ENCODE measurements around the gene B4GALT6. TPM values are rescaled to one million over a fixed set of nuclear protein-coding genes. Genes with fewer than 3 reads are reported as not detected.
A peak's percentile ranks its signal among the peaks of the same experiment; 100 is the strongest.

Gene B4GALT6
- total RNA-seq, 2 donors from 2014 or later, result 4.2 to 4.5 TPM

DNA sequence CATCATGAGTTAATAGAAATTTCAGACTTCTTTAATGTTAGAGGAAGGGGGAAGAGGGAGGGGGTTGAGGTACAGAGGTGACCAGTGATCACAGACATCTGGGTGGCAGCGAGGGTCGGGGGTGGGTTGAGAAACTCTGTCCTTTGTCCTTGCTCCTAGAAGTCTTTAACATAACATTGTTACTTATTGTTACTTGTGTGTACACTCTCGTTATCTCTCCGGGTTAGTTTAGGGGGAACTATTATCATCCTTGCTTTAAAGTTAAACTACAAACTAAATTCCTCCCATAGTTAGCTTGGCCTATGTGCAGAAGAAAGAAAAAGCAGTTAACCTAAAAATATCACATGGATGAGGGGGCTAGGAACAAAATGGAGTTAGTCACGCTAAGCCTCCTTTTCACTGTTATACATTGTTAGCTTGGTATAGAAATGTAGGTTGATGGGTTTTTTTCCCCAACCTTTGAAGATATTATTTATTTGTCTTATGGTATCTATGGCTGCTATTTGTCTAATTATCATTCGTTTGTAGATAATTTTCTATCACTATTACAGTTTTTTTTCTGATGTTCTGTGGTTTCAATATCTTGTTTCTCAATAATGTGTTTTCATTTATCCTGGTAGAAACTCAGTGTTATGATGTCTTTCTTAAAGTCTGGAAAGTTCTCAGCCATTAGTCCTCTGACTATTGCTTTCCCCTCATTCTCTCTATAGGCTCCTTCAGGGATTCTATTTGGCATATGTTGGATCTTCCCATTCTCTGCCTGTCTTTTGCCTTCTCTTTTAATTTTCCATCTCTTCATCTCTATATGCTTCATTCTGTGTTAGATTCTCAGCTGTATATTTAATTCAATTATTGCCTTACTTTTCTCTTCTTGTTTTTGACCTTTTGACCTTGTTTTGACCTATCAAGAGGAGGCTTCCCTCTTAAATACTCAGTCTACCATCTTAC is 13.2 kb upstream of the B4GALT6 start:
- intact Hi-C loops (cut with DNase I), result no loop called here
- no peak for DNase-seq (ENCODE audit: low spot score)

DNA sequence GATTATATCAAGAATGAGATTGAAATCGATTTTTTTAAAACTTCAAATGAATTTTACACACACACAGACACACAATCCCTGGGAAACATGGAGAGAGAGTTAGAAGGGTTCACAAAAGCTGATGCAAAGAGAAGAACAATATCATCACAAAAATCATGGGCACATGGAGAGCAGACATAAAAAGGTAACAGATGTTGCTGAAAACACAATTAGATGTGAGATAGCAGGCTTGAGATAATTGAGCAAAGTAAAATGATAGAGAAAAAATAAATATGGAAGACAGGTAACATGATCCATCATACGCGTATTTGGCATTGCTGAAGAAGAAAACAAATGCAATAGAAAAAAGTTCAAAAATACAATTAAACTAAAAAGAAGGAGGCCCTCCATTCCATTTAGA is 11.6 kb upstream of the B4GALT6 start:
- DNase-seq (ENCODE audit: low spot score), result no peak
- intact Hi-C loops (cut with DNase I), result no loop called here

DNA sequence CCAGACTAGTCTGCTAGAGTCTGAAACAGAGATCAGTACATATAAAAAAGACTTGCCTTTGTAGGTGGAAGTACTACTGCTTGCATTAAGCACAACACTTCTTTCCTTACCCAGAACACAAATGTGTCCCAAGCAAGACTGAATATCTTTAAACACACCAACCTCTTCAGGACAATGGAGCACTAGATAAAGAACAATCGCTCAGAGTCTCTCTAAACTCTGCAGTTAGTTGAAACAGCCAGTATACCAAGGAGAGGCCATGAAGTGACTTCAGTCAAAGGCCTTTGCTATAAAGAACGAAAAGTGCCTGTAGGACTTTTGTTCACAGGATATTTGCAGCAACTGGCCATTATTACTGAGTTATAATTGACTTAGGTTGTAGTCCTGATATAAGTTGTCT is 9.9 kb upstream of the B4GALT6 start:
- intact Hi-C loops (cut with DNase I), result no loop called here
- no peak for DNase-seq (ENCODE audit: low spot score)

DNA sequence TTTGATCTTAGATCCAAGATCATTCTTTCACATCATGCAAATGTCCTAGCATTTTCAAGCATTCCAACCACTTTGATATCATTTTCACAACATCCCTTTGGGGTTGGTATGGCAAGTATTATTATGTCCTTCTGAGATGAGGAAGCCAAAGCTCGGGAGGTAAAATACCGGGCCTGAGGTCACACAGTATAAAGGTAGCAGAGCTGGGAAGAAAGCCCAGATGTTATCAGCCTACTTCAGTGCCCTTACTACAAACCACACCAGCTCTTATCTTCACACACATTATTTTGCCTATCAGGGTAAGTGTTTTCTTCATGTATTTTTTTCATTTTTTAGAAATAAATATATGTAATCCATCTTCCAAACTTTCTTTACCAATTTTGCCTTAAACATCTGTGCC is 4.2 kb upstream of the B4GALT6 start:
- intact Hi-C loops (cut with DNase I), result no loop called here
- no peak for DNase-seq (ENCODE audit: low spot score)

DNA sequence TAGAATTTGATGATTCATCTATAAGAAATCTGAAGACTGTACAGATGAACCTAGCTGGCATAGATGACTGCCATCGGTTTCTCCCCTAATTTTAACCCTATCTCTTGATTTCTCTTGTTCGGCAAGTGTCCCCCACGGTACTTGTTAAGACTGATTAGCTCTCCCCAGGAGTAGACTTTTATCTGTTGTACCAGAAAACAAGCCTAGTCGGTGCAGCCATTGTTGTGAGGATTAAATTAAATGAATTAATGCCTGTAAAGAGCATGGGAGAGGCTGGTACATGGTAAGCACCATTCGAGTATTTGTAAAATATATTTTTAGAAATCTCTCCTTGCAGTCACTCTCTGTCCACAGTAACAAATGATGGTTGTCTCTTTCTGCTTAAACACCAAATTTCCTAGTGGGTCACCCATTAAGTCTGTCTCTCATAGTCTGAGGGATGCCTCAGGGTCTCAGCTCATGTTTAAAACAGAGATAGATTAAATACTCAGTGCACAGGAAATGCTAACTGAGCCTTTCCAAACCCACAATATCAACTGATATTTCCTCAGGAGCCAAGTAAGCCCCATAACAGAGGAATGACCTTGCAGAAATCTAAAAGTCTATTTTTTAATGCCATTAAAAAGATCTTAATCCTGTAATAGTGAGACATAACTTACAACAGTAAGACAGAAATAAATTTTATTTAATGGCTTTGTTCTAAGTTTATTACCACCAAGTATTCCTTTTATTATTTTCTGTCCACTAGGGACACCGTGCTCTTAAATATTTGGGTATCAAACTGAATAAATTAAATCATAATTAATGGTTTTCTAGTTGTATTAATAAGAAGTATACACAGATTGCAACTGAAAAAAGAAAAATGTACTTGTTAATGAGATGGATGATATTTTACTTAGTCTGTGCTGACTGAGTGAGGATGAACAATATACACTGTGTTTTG is 2.9 kb upstream of the B4GALT6 start:
- no peak for DNase-seq (ENCODE audit: low spot score)
- intact Hi-C loops (cut with DNase I), result no loop called here

DNA sequence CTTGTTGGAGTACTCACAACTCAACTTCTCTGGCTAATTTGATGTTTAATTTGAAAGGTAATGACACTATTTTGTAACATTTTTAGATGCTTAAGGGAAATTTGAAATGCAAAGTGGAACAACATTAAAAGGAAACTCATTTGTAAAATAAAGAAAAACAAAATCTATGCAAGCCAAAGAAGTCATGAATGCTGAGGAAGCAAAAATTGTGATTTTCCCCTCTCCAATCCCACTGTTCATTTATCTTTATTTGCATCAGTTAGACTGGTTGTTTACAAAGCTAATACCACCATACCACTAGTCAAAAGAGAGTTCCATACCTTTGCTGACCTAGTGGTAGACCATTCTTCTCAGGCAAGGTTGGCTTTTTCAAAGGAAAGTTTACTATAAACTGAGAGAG is 2.2 kb upstream of the B4GALT6 start:
- DNase-seq (ENCODE audit: low spot score), result no peak
- intact Hi-C loops (cut with DNase I), result no loop called here

DNA sequence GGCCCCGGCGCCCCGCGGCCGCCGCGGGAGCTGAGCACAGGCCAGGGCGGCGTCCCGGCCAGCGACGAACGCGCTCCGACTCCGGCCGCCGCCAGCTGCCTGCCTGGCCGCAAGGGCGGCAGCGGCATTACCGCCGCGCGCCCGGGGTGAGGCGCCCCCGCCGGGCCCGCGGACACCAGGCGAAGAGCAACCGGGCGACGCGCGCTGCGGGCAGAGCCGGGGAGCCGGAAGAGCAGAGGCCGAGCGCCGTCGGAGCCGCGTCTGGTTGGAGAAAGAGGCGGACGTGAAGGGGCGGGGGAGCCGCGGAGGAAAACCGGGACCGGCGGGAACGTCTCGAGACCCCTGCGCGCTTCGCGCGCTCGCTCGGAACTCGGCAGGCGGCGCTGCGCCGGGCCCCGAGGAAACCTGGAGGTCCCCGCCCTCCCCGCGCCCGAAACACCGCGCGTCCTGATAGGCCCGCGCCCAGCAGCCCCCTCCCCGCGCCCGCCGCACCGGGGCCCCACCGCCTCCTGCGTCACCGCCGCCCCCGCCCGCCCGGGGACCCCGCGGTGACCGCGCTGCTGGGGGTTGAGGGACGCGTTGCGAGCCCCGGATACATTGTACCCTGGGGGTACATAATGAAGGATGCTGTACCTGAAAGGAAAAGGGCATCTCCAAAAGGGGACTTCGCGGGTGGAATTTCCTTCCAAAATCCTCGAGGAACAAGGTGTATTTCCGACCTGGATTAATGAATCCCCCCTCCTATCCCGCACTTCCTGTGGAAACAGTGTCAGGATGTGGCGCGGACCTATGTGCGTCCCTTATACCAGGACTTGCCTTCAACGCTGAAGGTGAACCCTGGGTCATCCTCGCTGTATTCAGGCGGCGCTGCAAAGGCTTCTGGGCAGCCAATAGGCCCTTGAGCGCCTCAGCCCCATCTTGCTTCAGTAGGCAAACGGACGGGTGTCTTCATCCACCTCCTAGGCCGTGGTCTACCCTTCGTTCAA is 1.0 kb upstream of the B4GALT6 start:
- intact Hi-C loops (cut with DNase I), result no loop called here
- DNase-seq (ENCODE audit: low spot score), result peak; percentile 86

DNA sequence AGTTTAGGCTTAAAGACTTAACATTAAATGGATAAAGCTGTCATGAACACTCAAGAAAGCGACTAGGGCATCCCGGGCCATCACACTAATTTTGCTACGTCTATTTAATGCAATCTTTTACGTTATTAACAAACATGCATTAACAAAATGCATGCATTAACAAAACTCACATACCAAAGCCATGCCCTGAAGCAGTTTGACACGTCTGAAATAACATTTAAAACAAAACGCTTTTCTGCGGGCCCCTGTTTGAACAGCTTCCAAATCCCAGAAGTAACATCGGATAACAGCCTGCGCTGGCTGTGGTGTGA is 458 bp downstream of the B4GALT6 start:
- no peak for DNase-seq (ENCODE audit: low spot score)
- intact Hi-C loops (cut with DNase I), result no loop called here

DNA sequence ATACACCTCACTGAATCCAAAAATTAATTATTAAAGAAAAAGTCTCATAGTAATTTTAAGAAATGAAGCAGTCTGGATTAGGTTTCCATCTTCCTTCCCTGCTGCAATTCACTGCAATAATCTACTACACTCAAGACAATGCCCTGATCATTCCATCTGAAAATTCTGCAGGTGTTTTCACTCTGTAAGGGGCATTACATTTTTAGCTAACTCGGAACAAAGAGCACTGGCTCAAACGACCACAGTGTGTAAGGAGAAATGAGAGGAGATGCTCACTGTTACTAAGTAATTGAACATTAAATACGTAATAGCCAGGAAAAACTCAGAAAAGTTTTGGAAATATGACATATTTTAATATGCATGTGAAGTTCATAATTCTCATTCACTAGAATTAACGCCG is 1.3 kb downstream of the B4GALT6 start:
- intact Hi-C loops (cut with DNase I), result no loop called here
- DNase-seq (ENCODE audit: low spot score), result no peak

DNA sequence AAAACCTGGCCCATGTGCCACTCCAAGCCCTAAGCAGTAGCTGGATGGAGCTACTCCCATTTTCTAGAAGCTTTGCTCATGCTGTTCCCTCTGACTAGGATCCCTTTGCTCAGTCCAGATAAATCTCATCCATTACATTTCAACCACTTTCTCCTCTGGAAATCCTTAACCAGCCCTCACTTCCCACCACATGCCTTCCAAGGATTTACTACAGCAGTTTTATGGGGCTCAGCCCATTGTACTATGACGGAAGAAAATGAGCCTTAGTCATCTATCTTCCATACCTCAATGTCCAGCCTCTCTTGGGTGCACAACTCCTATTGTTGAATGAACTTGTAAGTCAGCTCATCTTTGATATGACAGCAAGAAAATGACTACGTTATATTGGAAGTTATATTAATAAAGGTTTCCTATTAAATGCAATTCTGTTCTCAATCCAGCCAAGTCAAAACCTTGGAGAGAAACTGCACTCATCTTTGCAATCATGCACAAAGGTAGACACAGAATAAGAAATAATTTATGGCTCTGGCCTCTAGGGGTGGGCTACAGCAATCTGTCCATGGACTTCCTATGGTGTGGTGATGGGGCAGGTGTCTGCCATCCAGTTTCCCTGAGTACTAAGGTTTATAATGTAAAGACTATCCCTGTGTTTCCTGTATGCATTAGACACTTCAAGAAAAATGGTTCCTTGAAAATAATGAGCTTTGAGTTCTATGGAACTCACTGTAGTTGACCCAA is 3.4 kb downstream of the B4GALT6 start:
- intact Hi-C loops (cut with DNase I), result no loop called here
- no peak for DNase-seq (ENCODE audit: low spot score)

DNA sequence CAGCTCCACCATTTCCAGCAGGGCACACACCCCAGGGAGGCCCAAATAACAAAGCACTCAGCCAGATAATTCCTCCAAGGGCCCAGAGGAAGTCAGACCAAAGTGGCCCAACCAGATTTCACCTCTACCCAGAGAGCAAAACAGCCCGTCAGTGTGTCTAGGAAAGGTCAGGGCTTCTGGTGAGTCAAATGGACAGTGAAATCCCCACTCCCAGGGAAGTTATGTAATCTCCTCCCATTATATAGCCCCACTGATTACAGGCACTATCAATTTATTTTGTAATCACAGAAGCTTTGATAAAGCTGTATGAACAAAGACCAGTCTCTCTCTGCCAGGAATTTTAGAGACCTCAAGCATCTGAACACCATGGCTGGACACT is 4.0 kb downstream of the B4GALT6 start:
- no peak for DNase-seq (ENCODE audit: low spot score)
- intact Hi-C loops (cut with DNase I), result no loop called here

DNA sequence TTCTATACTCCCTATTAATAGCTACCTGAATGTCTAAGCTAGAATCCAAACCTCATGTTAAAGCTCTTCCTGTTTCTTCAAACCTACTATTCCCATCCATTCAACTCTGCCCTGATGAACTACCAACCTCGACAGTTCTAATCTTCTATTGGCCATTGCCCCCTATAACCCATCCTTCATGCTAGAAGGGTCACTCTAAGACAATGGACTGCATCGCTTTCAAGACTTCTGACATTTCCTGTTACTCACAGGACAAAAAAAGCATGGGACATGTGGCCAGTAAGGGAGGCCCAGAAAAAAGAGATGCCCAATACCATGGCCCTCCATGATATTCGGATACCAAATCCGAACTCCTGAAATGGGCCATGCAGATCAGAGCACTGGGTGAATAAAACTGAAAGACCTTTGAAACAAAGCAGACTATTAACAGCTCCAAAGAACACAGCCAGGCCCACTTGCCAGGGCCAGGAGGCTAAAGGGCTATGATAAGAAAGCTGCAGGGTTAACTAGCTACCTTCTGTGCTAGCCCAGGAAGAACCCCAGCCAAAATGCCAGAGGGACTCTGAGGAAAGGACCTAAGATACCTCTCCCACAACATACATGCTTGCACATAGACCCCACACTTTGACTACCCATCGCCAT is 4.5 kb downstream of the B4GALT6 start:
- intact Hi-C loops (cut with DNase I), result no loop called here
- no peak for DNase-seq (ENCODE audit: low spot score)

DNA sequence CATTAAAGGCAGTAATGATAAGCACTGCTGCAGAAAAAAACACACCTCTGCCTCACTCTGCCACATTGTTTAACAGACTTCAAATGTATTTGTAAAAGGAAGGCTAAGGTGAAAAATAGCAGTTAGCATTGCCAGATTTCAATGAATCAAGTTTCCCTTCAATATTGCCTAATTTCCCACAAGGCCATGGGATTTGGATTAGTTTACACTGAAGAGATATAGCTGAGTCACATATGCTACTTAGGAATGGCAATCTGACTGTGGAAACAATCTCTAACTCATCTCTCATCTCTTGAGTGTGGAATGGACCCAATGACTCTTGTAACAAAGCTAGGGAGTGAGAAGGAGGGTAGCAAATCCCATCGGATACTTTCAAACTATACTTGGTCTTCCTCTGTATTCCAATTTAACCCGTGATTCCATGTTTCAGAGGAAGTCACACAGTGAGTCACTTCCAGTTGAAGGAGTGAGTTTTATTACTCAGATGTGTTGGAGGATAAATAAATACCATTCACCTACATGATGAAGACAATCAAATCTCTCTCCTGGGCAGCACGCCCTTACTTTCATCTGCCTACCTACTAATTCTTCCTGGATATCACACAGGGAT is 5.1 kb downstream of the B4GALT6 start:
- intact Hi-C loops (cut with DNase I), result no loop called here
- DNase-seq (ENCODE audit: low spot score), result no peak

DNA sequence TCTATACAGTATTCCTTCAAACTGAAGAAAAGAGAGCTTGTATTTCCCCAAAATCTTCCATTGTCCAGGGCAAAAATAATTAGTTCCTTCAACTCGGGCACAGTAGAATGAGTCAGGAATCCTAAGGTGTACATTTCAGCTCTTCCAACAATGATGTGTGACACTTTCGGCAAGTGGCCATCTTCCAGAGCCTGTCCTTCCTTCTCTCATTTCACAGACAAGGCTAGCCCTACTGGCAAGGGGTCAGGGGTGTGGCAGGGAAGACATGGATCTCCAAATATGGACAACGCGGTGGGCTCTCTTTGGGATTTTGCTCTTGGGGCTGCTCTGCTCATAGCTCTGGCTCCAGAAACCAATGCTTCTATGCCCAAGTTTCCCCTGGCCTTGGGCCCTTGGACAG is 6.0 kb downstream of the B4GALT6 start:
- no peak for DNase-seq (ENCODE audit: low spot score)
- intact Hi-C loops (cut with DNase I), result no loop called here

DNA sequence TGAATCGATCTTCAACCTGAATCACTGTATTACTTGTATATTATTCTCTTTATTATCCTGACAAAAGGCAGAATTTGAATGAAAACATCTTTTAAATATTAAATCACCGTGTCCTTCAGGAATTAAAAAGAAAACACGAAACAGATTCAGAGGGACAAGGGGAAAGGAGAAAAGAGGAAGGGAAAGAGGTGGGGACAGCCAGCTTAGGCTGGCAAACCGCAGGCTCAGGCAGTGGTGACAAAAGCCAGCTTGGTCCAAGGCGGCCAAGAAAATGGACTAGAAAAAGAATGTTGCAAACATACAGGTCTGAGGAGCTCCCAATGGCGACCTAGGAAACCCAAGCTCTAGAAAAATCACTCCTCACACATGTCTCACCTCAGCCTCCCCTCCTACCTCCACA is 6.8 kb downstream of the B4GALT6 start:
- no peak for DNase-seq (ENCODE audit: low spot score)
- intact Hi-C loops (cut with DNase I), result no loop called here

DNA sequence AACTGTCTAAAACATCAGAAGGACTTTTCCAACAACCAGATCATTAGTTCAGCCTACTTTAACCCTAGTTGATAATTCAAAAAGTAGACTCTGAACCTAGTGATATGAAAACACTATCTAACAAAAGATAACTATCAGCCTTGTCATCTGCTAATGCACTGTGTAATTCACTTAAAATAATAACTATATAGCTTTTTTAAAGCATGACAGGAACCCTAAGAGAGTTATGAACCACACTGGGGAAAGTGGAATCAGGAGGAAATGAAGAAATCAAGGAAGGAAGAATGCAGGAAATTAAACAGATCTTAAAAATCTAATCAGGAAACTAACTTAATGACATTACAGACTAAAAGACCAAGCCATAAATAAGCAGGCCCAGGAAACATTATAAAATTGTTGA is 9.0 kb downstream of the B4GALT6 start:
- no peak for DNase-seq (ENCODE audit: low spot score)
- intact Hi-C loops (cut with DNase I), result no loop called here

DNA sequence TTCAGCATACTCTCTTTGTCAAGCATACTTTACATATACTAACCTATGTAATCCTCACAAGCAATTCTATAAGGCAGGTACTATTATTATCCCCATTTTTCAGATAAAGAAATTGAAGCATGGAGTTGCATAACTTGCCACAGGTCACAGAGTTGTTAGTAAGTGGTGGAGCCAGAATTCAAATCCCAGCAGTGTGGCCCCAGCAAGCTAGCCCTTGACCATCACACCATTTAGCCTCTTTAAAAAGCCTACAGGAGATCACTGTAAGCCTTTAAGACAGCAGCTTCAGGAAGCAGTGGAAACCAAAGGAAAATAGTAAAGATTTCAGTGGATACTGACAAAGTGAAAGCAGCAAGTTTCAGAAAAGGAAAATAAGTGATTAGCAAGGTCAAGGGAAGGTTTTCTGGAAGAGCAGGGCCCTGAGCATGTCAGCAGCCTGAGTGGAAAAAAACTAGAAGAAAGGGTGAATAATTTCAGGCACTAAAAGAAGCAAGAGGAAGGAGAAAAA is 11.7 kb downstream of the B4GALT6 start:
- intact Hi-C loops (cut with DNase I), result no loop called here
- no peak for DNase-seq (ENCODE audit: low spot score)

DNA sequence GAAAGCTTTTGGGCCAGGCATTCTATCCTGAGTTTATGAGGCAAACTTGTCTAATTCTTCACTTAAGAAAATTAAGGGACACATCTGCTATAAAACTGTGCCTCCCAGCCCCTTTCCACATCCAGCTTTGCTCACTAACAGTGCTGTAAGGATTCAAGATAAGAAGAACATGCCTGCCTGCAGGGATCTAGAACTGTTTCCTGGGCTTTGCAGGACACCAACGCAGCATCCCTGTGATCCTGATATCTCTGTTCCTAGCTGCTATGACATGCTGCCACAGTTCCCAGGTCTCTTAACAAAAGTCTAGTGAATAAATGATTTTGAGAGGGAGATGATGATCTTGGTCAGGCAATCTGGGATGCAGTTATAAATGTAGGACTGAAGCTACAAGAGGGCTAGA is 12.4 kb downstream of the B4GALT6 start:
- no peak for DNase-seq (ENCODE audit: low spot score)
- intact Hi-C loops (cut with DNase I), result no loop called here

Data from posterior vena cava (tissue), 2 donors.